HCT116 (cell line): ENCODE results near the gene CA10. TPM values are rescaled to one million over a fixed set of nuclear protein-coding genes. Genes with fewer than 3 reads are reported as not detected.

Experiments
- ATAC-seq: fragments of 200-7000 bp; cut with Tn5 transposase; 2 replicates; pipeline ENCODE4 v1.9.1; 2020; ENCODE audit warnings: mild to moderate bottlenecking, moderate library complexity
- BruUV-seq: library from RNA; stranded (reverse); fragments of 400-500 nt; replicated peaks from 2 replicates; lab custom pipeline; 2021; lab: Mats Ljungman, UMichigan
- CTCF ChIA-PET: fragments of 300-600 bp; sonication (Branson Sonifier 250); formaldehyde crosslinking; loops from one replicate; lab custom pipeline; 2021; ENCODE audit warnings: antibody characterized with exemption; lab: Charles Lee
- POLR2A ChIA-PET: fragments of 300-600, 350-600 bp; sonication (Branson Sonifier 250); formaldehyde crosslinking; loops from one replicate; lab custom pipeline; 2021; ENCODE audit warnings: antibody characterized with exemption; lab: Charles Lee
- RAD21 ChIA-PET, 2 experiments: fragments of 300-600 bp; sonication (Branson Sonifier 250); formaldehyde crosslinking; loops; one replicate each; lab custom pipeline; 2023; ENCODE audit warnings: low total read pairs in 2 of 2; ENCODE audit not compliant: uncharacterized antibody in 2 of 2, unreplicated experiment in 2 of 2, low non-redundant PET in 1 of 2; lab: Charles Lee
- DNase-seq: peaks from one replicate; pipeline ENCODE4 v3.0.0-alpha.2; 2010; ENCODE audit warnings: low read depth, low spot score
- H2AFZ ChIP-seq: fragments of 200-600 bp; shearing (Covaris generic), sonication (generic); 2 replicates; pipeline ENCODE4 v1.6.1; 2017; ENCODE audit warnings: low read depth, mixed run types, mixed read lengths, antibody characterized with exemption, low read length; ENCODE audit not compliant: poor library complexity, severe bottlenecking
- H3K27ac ChIP-seq: 2 replicates; pipeline ENCODE4 v1.5.1; 2012; ENCODE audit warnings: low read depth, low read length
- H3K27me3 ChIP-seq: fragments of 200-600 bp; sonication (generic); 2 replicates; pipeline ENCODE4 v1.6.1; 2016; ENCODE audit warnings: mixed run types, low read length, mixed read lengths; ENCODE audit not compliant: insufficient read depth
- H3K36me3 ChIP-seq, 2 experiments: fragments of 200-500 bp in 1 of 2; fragments of 200-600 bp in 1 of 2; sonication (Bioruptor generic) in 1 of 2; sonication (generic) in 1 of 2; 2 replicates each; pipeline versions ENCODE4 v1.5.1 to v1.6.1; 2014 to 2016; ENCODE audit warnings: low read length in 2 of 2, inconsistent platforms in 1 of 2, mixed read lengths in 1 of 2, mixed run types in 1 of 2; ENCODE audit not compliant: insufficient read depth in 2 of 2, control insufficient read depth in 1 of 2
- H3K4me1 ChIP-seq, 2 experiments: fragments of 200-600 bp in 1 of 2; sonication (generic) in 1 of 2; 2 replicates each; pipeline versions ENCODE4 v1.5.1 to v1.6.1; 2012 to 2017; ENCODE audit warnings: low read length in 2 of 2, inconsistent platforms in 1 of 2, mild to moderate bottlenecking in 1 of 2, mixed read lengths in 1 of 2, mixed run types in 1 of 2, moderate library complexity in 1 of 2; ENCODE audit not compliant: insufficient read depth in 2 of 2, control insufficient read depth in 1 of 2
- H3K4me2 ChIP-seq: fragments of 200-600 bp; sonication (generic); 2 replicates; pipeline ENCODE4 v1.6.1; 2017; ENCODE audit warnings: mixed run types, low read length, mixed read lengths
- H3K4me3 ChIP-seq, 2 experiments: fragments of 200-600 bp in 1 of 2; sonication (generic) in 1 of 2; replicated peaks in 1 of 2; 2 replicates each; pipeline ENCODE4 v1.5.1; 2011 to 2016; ENCODE audit warnings: low read length in 2 of 2, control low read depth in 1 of 2, low read depth in 1 of 2, mild to moderate bottlenecking in 1 of 2, mixed read lengths in 1 of 2, mixed run types in 1 of 2
- H3K79me2 ChIP-seq: fragments of 200-600 bp; sonication (generic); 2 replicates; pipeline ENCODE4 v1.6.1; 2017; ENCODE audit warnings: mild to moderate bottlenecking, mixed run types, low read length, moderate library complexity, mixed read lengths; ENCODE audit not compliant: insufficient read depth
- H3K9ac ChIP-seq: fragments of 200-600 bp; sonication (generic); 2 replicates; pipeline ENCODE4 v1.6.1; 2016; ENCODE audit warnings: low read length, mixed read lengths
- H3K9me2 ChIP-seq: fragments of 200-600 bp; sonication (generic), shearing (Covaris generic); 2 replicates; pipeline ENCODE4 v1.6.1; 2017; ENCODE audit warnings: mixed run types, mild to moderate bottlenecking, moderate library complexity; ENCODE audit not compliant: insufficient read depth
- H3K9me3 ChIP-seq, 2 experiments: fragments of 200-500 bp in 1 of 2; fragments of 200-600 bp in 1 of 2; sonication (Bioruptor generic) in 1 of 2; sonication (generic) in 1 of 2; 2 replicates each; pipeline ENCODE4 v1.6.1; 2014 to 2017; ENCODE audit warnings: low read length in 2 of 2, mixed read lengths in 2 of 2, inconsistent platforms in 1 of 2, low read depth in 1 of 2, mild to moderate bottlenecking in 1 of 2, mixed run types in 1 of 2, moderate library complexity in 1 of 2; ENCODE audit not compliant: control insufficient read depth in 1 of 2, insufficient read depth in 1 of 2
- H4K20me1 ChIP-seq: fragments of 200-600 bp; sonication (generic), shearing (Covaris generic); 2 replicates; pipeline ENCODE4 v1.6.1; 2017; ENCODE audit warnings: mixed run types, mild to moderate bottlenecking, moderate library complexity; ENCODE audit not compliant: insufficient read depth
- CBX3 ChIP-seq: IDR thresholded peaks from 2 replicates; pipeline ENCODE4 v1.6.1; 2012; ENCODE audit warnings: low read depth
- CEBPB ChIP-seq: IDR thresholded peaks from 2 replicates; pipeline ENCODE4 v1.6.1; 2012; ENCODE audit warnings: low read depth
- ELF1 ChIP-seq: IDR thresholded peaks from 2 replicates; pipeline ENCODE4 v1.6.1; 2012; ENCODE audit warnings: low read depth, borderline replicate concordance
- EZH2 ChIP-seq: fragments of 200-600 bp; sonication (generic); IDR thresholded peaks from 2 replicates; pipeline ENCODE4 v1.6.1; 2017; ENCODE audit warnings: antibody characterized with exemption, mixed run types
- FOSL1 ChIP-seq: IDR thresholded peaks from 2 replicates; pipeline ENCODE4 v1.6.1; 2012; ENCODE audit warnings: low read depth
- JUND ChIP-seq: IDR thresholded peaks from 2 replicates; pipeline ENCODE4 v1.6.1; 2012
- POLR2AphosphoS5 ChIP-seq: IDR thresholded peaks from 2 replicates; pipeline ENCODE4 v1.6.1; 2011; ENCODE audit warnings: mild to moderate bottlenecking, low read depth, low read length, moderate library complexity
- SIN3A ChIP-seq: IDR thresholded peaks from 2 replicates; pipeline ENCODE4 v1.6.1; 2012; ENCODE audit warnings: low read depth
- TCF7L2 ChIP-seq: IDR thresholded peaks from 2 replicates; pipeline ENCODE4 v1.7.0; 2011; ENCODE audit warnings: borderline replicate concordance, inconsistent platforms; ENCODE audit not compliant: insufficient read depth, insufficient read length; ENCODE audit errors: extremely low read depth
- YY1 ChIP-seq: IDR thresholded peaks from 2 replicates; pipeline ENCODE4 v1.6.1; 2011; ENCODE audit warnings: low read length, low read depth, moderate library complexity, mild to moderate bottlenecking; ENCODE audit not compliant: insufficient replicate concordance; ENCODE audit errors: extremely low read depth
- ZFX ChIP-seq: fragments of 450-650 bp; IDR thresholded peaks from 2 replicates; pipeline ENCODE4 v1.6.1; 2017
- intact Hi-C: fragments of 100-400 bp; cut with micrococcal nuclease; formaldehyde crosslinking; loops from 2 replicates; pipeline ENCODE4 v1.10.0; 2022
- total RNA-seq: library from RNA; stranded (reverse); gene quantifications from one replicate; pipeline ENCODE4 v1.2.1, GENCODE V29; 2021; ENCODE audit not compliant: unreplicated experiment
- TF ChIP-seq, protein P1 (sequence below): IDR thresholded peaks from 2 replicates; pipeline ENCODE4 v1.6.1; 2012; ENCODE audit warnings: low read depth
- TF ChIP-seq, protein P2 (sequence below): IDR thresholded peaks from 2 replicates; pipeline ENCODE4 v1.6.1; 2012
- TF ChIP-seq, protein P3 (sequence below): IDR thresholded peaks from 2 replicates; pipeline ENCODE4 v1.6.1; 2011; ENCODE audit warnings: mild to moderate bottlenecking, low read length, moderate library complexity; ENCODE audit not compliant: insufficient replicate concordance; ENCODE audit errors: extremely low read depth
- TF ChIP-seq, protein P4 (sequence below), 3 experiments: fragments of 200-600 bp in 1 of 3; sonication (generic) in 1 of 3; IDR thresholded peaks in 2 of 3; conservative IDR thresholded peaks in 1 of 3; 2 replicates each; pipeline ENCODE4 v1.5.1; 2012 to 2017; ENCODE audit warnings: low read depth in 2 of 3, low read length in 2 of 3, antibody characterized with exemption in 1 of 3, borderline replicate concordance in 1 of 3, control low read depth in 1 of 3, mild to moderate bottlenecking in 1 of 3, mixed read lengths in 1 of 3, mixed run types in 1 of 3, moderate library complexity in 1 of 3; ENCODE audit not compliant: insufficient read depth in 1 of 3

Gene CA10
- total RNA-seq, 1 experiment from 2014 or later: not detected

DNA sequence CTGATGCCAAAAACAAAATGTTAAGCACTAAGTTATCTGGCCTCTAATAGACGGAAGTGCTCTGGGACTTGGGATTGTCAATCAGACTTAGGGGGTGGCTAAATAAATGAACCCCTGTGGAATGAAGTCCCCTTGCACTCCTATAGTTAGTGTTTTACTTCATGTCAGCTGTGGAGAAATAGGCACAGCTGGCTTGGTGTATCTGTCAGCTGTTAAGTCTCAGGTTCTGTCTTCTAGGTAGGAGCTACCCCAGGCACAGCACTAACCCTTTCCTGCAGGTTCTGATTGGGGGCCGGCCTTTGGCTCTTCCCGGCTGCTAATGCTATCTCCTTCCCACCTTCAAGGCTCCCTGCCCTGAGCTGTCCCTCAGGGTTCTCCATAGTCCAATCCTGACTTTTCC is 487.6 kb downstream of the CA10 start:
- no peak overlapping the region for H3K9ac ChIP-seq

DNA sequence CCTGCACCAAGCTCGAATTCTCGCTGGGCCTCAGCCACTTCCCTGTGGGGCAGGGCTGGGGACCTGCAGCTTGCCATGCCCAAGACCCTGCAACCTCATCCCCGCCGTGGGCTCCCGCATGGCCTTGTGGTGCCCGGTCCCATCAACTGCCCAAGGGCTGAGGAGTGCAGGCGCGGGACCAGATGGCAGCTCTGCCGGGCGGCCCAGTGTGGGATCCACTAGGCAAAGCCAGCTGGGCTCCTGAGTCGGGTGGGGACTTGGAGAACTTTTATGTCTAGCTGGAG is 489.6 kb downstream of the CA10 start:
- H3K79me2 ChIP-seq: no peaks in the 10 kb centered on the region
- no peaks in the 10 kb centered on the region for H3K36me3 ChIP-seq
- no peak for ATAC-seq
- no peak for DNase-seq
- H3K9me2 ChIP-seq: no peaks in the 10 kb centered on the region
- H3K27me3 ChIP-seq: peaks cover 47% of the 10 kb centered on the region
- no peaks in the 10 kb centered on the region for H4K20me1 ChIP-seq
- no peak overlapping the region for H2AFZ ChIP-seq
- H3K4me1 ChIP-seq: no peaks in the 10 kb centered on the region
- RAD21 ChIA-PET: no interaction called here
- CTCF ChIA-PET: no interaction called here
- no TSS peak for BruUV-seq
- H3K4me2 ChIP-seq: no peak overlapping the region
- no peak overlapping the region for H3K9ac ChIP-seq
- no peaks in the 10 kb centered on the region for H3K9me3 ChIP-seq
- POLR2A ChIA-PET: no interaction called here
- H3K27ac ChIP-seq: no peak overlapping the region
- no peak overlapping the region for H3K4me3 ChIP-seq
- intact Hi-C loops: no loop called here
- TF ChIP-seq EZH2 (no peak), POLR2AphosphoS5 (no peak), SIN3A (no peak), FOSL1 (no peak), JUND (no peak), CBX3 (no peak)
- TF ChIP-seq, protein P1, sequence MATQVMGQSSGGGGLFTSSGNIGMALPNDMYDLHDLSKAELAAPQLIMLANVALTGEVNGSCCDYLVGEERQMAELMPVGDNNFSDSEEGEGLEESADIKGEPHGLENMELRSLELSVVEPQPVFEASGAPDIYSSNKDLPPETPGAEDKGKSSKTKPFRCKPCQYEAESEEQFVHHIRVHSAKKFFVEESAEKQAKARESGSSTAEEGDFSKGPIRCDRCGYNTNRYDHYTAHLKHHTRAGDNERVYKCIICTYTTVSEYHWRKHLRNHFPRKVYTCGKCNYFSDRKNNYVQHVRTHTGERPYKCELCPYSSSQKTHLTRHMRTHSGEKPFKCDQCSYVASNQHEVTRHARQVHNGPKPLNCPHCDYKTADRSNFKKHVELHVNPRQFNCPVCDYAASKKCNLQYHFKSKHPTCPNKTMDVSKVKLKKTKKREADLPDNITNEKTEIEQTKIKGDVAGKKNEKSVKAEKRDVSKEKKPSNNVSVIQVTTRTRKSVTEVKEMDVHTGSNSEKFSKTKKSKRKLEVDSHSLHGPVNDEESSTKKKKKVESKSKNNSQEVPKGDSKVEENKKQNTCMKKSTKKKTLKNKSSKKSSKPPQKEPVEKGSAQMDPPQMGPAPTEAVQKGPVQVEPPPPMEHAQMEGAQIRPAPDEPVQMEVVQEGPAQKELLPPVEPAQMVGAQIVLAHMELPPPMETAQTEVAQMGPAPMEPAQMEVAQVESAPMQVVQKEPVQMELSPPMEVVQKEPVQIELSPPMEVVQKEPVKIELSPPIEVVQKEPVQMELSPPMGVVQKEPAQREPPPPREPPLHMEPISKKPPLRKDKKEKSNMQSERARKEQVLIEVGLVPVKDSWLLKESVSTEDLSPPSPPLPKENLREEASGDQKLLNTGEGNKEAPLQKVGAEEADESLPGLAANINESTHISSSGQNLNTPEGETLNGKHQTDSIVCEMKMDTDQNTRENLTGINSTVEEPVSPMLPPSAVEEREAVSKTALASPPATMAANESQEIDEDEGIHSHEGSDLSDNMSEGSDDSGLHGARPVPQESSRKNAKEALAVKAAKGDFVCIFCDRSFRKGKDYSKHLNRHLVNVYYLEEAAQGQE: no peak
- TF ChIP-seq, protein P2, sequence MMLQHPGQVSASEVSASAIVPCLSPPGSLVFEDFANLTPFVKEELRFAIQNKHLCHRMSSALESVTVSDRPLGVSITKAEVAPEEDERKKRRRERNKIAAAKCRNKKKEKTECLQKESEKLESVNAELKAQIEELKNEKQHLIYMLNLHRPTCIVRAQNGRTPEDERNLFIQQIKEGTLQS: no peak
- TF ChIP-seq, protein P3, sequence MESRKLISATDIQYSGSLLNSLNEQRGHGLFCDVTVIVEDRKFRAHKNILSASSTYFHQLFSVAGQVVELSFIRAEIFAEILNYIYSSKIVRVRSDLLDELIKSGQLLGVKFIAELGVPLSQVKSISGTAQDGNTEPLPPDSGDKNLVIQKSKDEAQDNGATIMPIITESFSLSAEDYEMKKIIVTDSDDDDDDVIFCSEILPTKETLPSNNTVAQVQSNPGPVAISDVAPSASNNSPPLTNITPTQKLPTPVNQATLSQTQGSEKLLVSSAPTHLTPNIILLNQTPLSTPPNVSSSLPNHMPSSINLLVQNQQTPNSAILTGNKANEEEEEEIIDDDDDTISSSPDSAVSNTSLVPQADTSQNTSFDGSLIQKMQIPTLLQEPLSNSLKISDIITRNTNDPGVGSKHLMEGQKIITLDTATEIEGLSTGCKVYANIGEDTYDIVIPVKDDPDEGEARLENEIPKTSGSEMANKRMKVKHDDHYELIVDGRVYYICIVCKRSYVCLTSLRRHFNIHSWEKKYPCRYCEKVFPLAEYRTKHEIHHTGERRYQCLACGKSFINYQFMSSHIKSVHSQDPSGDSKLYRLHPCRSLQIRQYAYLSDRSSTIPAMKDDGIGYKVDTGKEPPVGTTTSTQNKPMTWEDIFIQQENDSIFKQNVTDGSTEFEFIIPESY: no peak
- TF ChIP-seq, protein P4, sequence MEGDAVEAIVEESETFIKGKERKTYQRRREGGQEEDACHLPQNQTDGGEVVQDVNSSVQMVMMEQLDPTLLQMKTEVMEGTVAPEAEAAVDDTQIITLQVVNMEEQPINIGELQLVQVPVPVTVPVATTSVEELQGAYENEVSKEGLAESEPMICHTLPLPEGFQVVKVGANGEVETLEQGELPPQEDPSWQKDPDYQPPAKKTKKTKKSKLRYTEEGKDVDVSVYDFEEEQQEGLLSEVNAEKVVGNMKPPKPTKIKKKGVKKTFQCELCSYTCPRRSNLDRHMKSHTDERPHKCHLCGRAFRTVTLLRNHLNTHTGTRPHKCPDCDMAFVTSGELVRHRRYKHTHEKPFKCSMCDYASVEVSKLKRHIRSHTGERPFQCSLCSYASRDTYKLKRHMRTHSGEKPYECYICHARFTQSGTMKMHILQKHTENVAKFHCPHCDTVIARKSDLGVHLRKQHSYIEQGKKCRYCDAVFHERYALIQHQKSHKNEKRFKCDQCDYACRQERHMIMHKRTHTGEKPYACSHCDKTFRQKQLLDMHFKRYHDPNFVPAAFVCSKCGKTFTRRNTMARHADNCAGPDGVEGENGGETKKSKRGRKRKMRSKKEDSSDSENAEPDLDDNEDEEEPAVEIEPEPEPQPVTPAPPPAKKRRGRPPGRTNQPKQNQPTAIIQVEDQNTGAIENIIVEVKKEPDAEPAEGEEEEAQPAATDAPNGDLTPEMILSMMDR (IDR thresholded peaks at IDR 0.05 in 2 of 3, conservative IDR thresholded peaks at IDR 0.05 in 1 of 3; ENCODE audit: borderline replicate concordance in 1 of 3, insufficient read depth in 1 of 3, low read depth in 2 of 3, low read length in 2 of 3): no peak

More for the DNA sequence above, 487.6 kb downstream of the CA10 start:
- DNase-seq: no peak
- ATAC-seq: no peak
- H3K9me2 ChIP-seq: no peaks in the 10 kb centered on the region
- intact Hi-C loops: no loop called here
- BruUV-seq: no TSS peak
- peaks cover 38% of the 10 kb centered on the region for H3K27me3 ChIP-seq
- TF ChIP-seq TCF7L2 (no peak), ELF1 (no peak), CEBPB (no peak), CBX3 (no peak), POLR2AphosphoS5 (no peak), ZFX (no peak), YY1 (no peak), EZH2 (no peak)
- TF ChIP-seq, all 23 proteins: peak for 0
- H3K79me2 ChIP-seq: no peaks in the 10 kb centered on the region
- H3K27ac ChIP-seq: no peak overlapping the region
- ChIA-PET RAD21 (no interaction called here), POLR2A (no interaction called here), CTCF (no interaction called here)
- no peaks in the 10 kb centered on the region for H3K9me3 ChIP-seq
- H3K4me3 ChIP-seq: no peak overlapping the region
- H3K4me2 ChIP-seq: no peak overlapping the region
- no peaks in the 10 kb centered on the region for H4K20me1 ChIP-seq
- no peaks in the 10 kb centered on the region for H3K36me3 ChIP-seq
- H3K4me1 ChIP-seq: no peaks in the 10 kb centered on the region
- H2AFZ ChIP-seq: no peak overlapping the region
